ENCODE results near the gene EID1. TPM values are rescaled to one million over a fixed set of nuclear protein-coding genes. Genes with fewer than 3 reads are reported as not detected.

The EID1 gene, protein sequence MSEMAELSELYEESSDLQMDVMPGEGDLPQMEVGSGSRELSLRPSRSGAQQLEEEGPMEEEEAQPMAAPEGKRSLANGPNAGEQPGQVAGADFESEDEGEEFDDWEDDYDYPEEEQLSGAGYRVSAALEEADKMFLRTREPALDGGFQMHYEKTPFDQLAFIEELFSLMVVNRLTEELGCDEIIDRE
- 105 to 129 TPM (median 122 TPM) in 5 replicates for total RNA-seq (2022; extraction: Qiagen RNA extraction)

DNA sequence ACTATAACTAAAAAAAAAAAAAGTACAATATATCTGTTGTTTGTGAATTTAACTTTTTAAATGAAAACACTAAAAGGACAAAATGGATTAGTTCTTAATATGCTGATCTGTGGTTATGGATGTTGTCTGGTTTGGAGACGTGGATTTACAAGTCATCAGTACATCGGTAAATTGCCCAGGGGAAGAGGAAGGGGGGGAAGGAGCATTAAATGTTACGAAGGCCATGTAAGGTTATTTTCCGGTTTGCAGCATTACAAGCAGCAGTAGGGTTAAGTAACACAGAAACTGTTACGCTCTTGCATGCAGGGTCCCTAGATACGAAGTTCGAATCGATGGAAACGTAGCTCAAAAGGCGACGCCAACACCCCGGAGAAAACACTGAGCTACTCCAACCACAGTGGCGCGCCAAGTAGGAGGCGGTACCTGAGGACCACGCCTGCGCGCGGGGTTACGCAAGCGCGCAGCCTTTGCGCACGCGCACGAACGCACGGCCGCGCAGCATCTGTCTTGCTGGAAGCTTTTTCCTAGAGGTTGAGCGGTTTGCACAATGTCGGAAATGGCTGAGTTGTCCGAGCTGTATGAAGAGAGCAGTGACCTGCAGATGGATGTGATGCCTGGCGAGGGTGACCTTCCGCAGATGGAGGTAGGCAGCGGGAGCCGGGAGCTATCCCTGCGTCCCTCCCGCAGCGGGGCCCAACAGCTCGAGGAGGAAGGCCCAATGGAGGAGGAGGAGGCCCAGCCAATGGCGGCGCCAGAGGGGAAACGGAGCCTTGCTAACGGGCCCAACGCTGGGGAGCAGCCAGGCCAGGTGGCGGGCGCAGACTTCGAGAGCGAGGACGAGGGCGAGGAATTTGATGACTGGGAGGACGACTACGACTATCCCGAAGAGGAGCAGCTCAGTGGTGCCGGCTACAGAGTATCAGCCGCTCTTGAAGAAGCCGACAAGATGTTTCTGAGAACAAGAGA is at the start of gene EID1:
Gene EID1 (plus strand): TSS at position 505 of the 966 bp plus-strand sequence. CDS start 43 bp downstream, at position 548.

Other genes with a start within 250 kb of the EID1 start
- gene FBN1, start 232.4 kb upstream of the EID1 start, total RNA-seq (2022; extraction: Qiagen RNA extraction) = 5.5 to 8.5 TPM (median 6.5 TPM) in 5 replicates
- gene CEP152, start 67.1 kb upstream of the EID1 start, total RNA-seq (2022; extraction: Qiagen RNA extraction) = 3.3 to 4.0 TPM (median 3.5 TPM) in 5 replicates
- 0.71 to 1.3 TPM (median 1.1 TPM) in 5 replicates for gene SHC4, start 85.8 kb downstream of the EID1 start, total RNA-seq (2022; extraction: Qiagen RNA extraction)
- gene SECISBP2L, start 168.3 kb downstream of the EID1 start, total RNA-seq (2022; extraction: Qiagen RNA extraction) = 6.0 to 10.5 TPM (median 8.9 TPM) in 5 replicates